ENCODE measurements around the gene ZC3H18. TPM values are rescaled to one million over a fixed set of nuclear protein-coding genes. Genes with fewer than 3 reads are reported as not detected.
"Not testable (repeated sequence)": the region's sequence is repeated elsewhere in the genome, so short reads cannot be mapped to it uniquely, and the experiment has no call there.

The ZC3H18 gene
- total RNA-seq, 4 donors from 2014 or later: 10.6 to 25.6 (median 17.8) TPM

DNA sequence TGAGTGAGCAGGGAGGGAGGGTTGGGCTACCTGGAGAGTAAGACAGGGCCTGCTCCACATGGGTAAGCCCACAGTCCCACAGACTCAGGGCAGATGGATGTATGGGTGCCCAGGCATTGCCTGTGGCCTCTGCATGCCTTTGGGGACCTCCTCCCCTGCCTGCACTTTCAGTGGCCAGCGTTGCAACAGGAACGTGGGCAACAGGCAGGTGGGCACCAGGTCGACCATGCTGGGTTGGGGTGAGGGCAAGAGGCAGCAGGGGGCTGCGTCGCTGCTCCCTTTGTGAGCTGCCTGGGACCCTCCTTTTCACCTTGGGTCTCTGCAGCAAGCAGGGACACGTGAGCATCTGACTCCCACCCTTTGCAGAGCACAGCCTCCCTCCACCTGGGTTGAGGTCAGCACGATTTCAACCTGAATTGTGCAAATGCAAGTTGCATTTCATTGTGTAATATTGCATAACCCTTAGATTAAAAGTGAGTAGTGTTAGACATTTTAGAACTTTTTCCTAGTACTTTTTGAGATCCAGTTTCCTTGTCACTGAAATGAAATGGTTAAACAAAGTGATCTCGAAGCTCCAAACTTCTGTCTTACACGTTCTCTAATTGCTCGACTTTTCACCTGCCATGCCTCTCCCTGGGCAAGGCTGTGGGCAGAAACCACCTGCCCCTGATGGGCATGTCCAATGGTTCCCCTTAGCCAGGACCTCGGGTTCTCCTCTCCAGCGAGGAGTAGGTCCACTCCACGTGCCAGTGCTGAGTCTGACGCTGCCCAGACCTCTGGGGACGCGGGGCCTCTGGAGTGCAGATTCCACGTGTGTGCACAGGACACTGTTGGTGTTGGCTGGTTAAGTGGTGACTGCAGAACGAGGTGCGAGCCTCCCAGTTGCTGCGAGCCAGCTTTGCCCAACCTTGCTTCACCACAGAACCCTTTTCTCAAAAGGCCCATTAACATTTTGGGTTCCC, 35.3 kb downstream of the ZC3H18 start:
- no peak for DNase-seq (ENCODE audit: low spot score)
- TF ChIP-seq, protein P1, sequence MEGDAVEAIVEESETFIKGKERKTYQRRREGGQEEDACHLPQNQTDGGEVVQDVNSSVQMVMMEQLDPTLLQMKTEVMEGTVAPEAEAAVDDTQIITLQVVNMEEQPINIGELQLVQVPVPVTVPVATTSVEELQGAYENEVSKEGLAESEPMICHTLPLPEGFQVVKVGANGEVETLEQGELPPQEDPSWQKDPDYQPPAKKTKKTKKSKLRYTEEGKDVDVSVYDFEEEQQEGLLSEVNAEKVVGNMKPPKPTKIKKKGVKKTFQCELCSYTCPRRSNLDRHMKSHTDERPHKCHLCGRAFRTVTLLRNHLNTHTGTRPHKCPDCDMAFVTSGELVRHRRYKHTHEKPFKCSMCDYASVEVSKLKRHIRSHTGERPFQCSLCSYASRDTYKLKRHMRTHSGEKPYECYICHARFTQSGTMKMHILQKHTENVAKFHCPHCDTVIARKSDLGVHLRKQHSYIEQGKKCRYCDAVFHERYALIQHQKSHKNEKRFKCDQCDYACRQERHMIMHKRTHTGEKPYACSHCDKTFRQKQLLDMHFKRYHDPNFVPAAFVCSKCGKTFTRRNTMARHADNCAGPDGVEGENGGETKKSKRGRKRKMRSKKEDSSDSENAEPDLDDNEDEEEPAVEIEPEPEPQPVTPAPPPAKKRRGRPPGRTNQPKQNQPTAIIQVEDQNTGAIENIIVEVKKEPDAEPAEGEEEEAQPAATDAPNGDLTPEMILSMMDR (IDR thresholded peaks at IDR 0.05): no peak
- no peak for ATAC-seq (ENCODE audit: low FRiP score)

DNA sequence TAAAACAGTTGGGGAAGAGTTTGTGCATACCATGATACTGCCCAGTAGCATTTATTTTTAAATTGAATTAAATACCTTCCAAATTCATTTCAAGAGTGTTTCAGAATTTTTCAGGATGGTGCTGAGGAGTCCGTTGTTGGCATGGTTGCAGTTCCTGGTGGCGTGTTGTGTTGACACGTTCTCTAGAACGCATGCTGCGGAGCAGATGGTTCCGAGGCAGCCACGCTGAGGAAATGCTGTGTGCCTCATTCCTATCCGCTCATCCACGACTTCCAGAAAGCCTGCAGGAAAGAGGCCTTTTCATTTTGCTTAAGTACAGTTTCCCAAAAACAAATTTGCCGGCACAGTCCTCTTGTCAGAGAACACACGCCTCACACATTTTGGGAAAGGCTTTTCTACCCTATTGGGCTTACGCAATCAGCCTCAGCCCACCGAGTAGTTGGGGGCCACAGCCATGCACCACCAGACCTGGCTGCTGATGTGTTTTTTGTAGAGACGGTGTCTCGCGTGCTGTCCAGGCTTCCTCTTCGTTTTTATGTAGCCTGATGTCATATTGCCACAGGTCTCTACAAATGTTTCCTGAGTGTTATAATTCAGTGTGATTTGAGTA, 36.0 kb downstream of the ZC3H18 start:
- TF ChIP-seq, protein P1 (IDR thresholded peaks at IDR 0.05): no peak
- no peak for DNase-seq (ENCODE audit: low spot score)
- ATAC-seq (ENCODE audit: low FRiP score): no peak

- TF ChIP-seq, protein P1 (IDR thresholded peaks at IDR 0.05): no peak
- DNase-seq (ENCODE audit: low spot score) (no peak), ATAC-seq (ENCODE audit: low FRiP score) (no peak)
These were observed 37.9 kb downstream of the ZC3H18 start for GRCh38 chr16:88608076-88608475.

DNA sequence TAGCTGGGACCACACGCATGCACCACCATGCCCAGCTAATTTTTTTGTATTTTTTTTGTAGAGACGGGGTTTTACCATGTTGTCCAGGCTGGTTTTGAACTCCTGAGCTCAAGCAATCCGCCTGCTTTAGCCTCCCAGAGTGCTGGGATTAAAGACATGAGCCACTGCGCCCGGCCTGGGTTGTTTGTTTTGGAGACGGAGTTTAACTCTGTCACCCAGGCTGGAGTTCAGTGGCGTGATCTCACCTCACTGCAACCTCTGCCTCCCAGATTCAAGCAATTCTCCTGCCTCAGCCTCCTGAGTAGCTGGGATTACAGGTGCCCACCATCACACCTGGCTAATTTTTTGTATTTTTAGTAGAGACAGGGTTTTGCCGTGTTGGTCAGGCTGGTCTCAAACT, 39.2 kb downstream of the ZC3H18 start:
- DNase-seq (ENCODE audit: low spot score): not testable (repeated sequence)

GRCh38 chr16:88610080-88610479, 39.9 kb downstream of the ZC3H18 start:
- ATAC-seq (ENCODE audit: low FRiP score) (no peak), DNase-seq (ENCODE audit: low spot score) (no peak)
- TF ChIP-seq, protein P1 (IDR thresholded peaks at IDR 0.05): no peak

More for the DNA sequence above, 39.2 kb downstream of the ZC3H18 start:
- ATAC-seq (ENCODE audit: low FRiP score): not testable (repeated sequence)

DNA sequence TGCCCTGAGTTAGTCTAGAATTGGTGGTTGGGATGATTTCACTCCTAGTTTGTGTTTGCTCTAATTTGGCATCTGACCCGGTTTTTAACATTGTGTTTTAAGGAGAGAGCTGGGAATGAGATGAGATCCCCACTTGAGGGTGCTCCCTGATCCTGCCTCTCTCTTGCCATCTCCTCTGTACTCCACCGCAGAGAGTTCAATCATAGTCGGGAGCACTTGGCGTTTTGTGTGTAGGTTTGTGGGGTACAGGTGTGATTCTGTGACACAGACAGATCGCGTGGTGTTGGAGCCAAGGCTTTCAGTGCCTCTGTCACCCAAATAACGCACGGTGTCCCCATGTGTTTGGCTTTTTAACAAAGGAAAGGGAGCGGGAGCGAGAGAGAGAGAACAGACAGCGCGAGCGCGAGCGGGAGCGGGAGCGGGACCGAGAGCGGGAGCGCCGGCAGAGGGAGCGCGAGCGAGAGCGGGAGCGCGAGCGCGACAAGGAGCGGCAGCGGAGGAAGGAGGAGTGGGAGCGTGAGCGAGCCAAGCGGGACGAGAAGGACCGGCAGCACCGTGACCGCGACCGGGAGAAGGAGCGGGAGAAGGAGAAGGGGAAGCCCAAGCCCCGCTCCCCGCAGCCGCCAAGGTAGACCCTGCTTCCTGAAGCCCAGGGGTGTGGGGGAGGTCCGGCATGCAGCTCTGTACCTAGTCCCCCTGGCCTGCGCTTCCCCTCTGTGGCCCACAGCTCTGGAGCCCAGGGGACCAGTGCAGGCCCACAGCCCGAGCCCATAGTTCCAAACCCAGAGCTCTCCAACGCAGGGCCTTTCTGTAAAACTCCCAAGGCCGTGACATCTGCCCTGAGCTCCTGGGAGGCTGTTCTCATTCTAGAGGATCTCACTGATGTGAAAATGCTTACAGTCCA, 41.0 kb downstream of the ZC3H18 start:
- ATAC-seq (ENCODE audit: low FRiP score) (peak; percentile 8), DNase-seq (ENCODE audit: low spot score) (no peak)
- TF ChIP-seq, protein P1 (IDR thresholded peaks at IDR 0.05): no peak

- ATAC-seq (ENCODE audit: low FRiP score) (no peak), DNase-seq (ENCODE audit: low spot score) (no peak)
- TF ChIP-seq, protein P1 (IDR thresholded peaks at IDR 0.05): no peak
These were observed 43.1 kb downstream of the ZC3H18 start for GRCh38 chr16:88613293-88613692.

All from omental fat pad (tissue), 4 donors.